WTC11 (cell line): ENCODE data around the gene THYN1. TPM values are rescaled to one million over a fixed set of nuclear protein-coding genes. Genes with fewer than 3 reads are reported as not detected.

Source experiments
- ATAC-seq: fragments of 200-7000 bp; cut with Tn5 transposase; 2 replicates; pipeline ENCODE4 v1.10.0; 2021; ENCODE audit warnings: mild to moderate bottlenecking, moderate library complexity
- CTCF ChIA-PET: fragments of 300-600 bp; sonication (Branson Sonifier 250); formaldehyde crosslinking; loops from one replicate; lab custom pipeline; 2021; ENCODE audit warnings: antibody characterized with exemption; lab: Charles Lee
- POLR2A ChIA-PET: fragments of 350-600 bp; sonication (Branson Sonifier 250); formaldehyde crosslinking; loops from one replicate; lab custom pipeline; 2021; ENCODE audit warnings: antibody characterized with exemption; lab: Charles Lee
- DNase-seq: peaks from one replicate; pipeline ENCODE4 v3.0.0; 2021; ENCODE audit warnings: low spot score
- H3K27ac Mint-ChIP-seq: 2 replicates; pipeline ENCODE4 v1.8.0; 2021; ENCODE audit warnings: mixed read lengths
- H3K27me3 Mint-ChIP-seq: 2 replicates; pipeline ENCODE4 v1.8.0; 2021; ENCODE audit warnings: low read depth, mild to moderate bottlenecking, moderate library complexity, mixed read lengths
- H3K36me3 Mint-ChIP-seq: 2 replicates; pipeline ENCODE4 v1.8.0; 2021; ENCODE audit warnings: mixed read lengths
- H3K4me1 Mint-ChIP-seq: 2 replicates; pipeline ENCODE4 v1.8.0; 2022; ENCODE audit warnings: mixed read lengths
- H3K4me3 Mint-ChIP-seq: 2 replicates; pipeline ENCODE4 v1.8.0; 2021; ENCODE audit warnings: mild to moderate bottlenecking, moderate library complexity, mixed read lengths
- H3K9me3 Mint-ChIP-seq: 2 replicates; pipeline ENCODE4 v1.8.0; 2021; ENCODE audit warnings: mixed read lengths
- CREM ChIP-seq: sonication (generic); formaldehyde crosslinking; IDR thresholded peaks from 2 replicates; pipeline ENCODE4 v1.8.1; 2022; ENCODE audit warnings: mild to moderate bottlenecking, missing genetic modification reagents, moderate library complexity
- EMX1 ChIP-seq: fragments of 250-450 bp; sonication (Bioruptor Pico); IDR thresholded peaks from 2 replicates; pipeline ENCODE4 v1.8.0; 2021; ENCODE audit warnings: mild to moderate bottlenecking
- FOXJ3 ChIP-seq: sonication (generic); formaldehyde crosslinking; IDR thresholded peaks from 2 replicates; pipeline ENCODE4 v1.9.0; 2021; ENCODE audit warnings: missing genetic modification reagents, mild to moderate bottlenecking, borderline replicate concordance
- GTF2I ChIP-seq: fragments of 250-450 bp; sonication (Bioruptor Pico); conservative IDR thresholded peaks from 2 replicates; pipeline ENCODE4 v1.4.0; 2021; ENCODE audit warnings: mild to moderate bottlenecking
- IRF2 ChIP-seq: sonication (generic); formaldehyde crosslinking; IDR thresholded peaks from 2 replicates; pipeline ENCODE4 v1.8.0; 2022; ENCODE audit warnings: low read depth, missing genetic modification reagents, borderline replicate concordance
- KAT7 ChIP-seq: sonication (generic); formaldehyde crosslinking; IDR thresholded peaks from 2 replicates; pipeline ENCODE4 v1.8.1; 2023; ENCODE audit warnings: missing genetic modification reagents, mild to moderate bottlenecking, borderline replicate concordance
- TEAD1 ChIP-seq: sonication (generic); formaldehyde crosslinking; IDR thresholded peaks from 2 replicates; pipeline ENCODE4 v1.8.0; 2022; ENCODE audit warnings: mild to moderate bottlenecking, missing genetic modification reagents
- TEAD4 ChIP-seq: sonication (generic); formaldehyde crosslinking; IDR thresholded peaks from 2 replicates; pipeline ENCODE4 v1.8.0; 2022; ENCODE audit warnings: mild to moderate bottlenecking, missing genetic modification reagents
- TP53 ChIP-seq: sonication (generic); formaldehyde crosslinking; IDR thresholded peaks from 2 replicates; pipeline ENCODE4 v1.8.1; 2023; ENCODE audit warnings: mild to moderate bottlenecking, missing genetic modification reagents
- ZBTB21 ChIP-seq: sonication (generic); formaldehyde crosslinking; IDR thresholded peaks from 2 replicates; pipeline ENCODE4 v1.8.1; 2023; ENCODE audit warnings: mild to moderate bottlenecking, missing genetic modification reagents, borderline replicate concordance
- ZNF138 ChIP-seq: sonication (generic); formaldehyde crosslinking; conservative IDR thresholded peaks from 2 replicates; pipeline ENCODE4 v1.8.1; 2022; ENCODE audit warnings: mild to moderate bottlenecking, moderate library complexity, missing genetic modification reagents
- ZNF219 ChIP-seq: sonication (generic); formaldehyde crosslinking; IDR thresholded peaks from 2 replicates; pipeline ENCODE4 v1.8.0; 2023; ENCODE audit warnings: missing genetic modification reagents, mild to moderate bottlenecking, borderline replicate concordance
- total RNA-seq: library from RNA; stranded (reverse); gene quantifications from 3 replicates; pipeline ENCODE4 v1.2.3, GENCODE V29; 2021
- TF ChIP-seq, protein P1 (sequence below): fragments of 250-450 bp; sonication (Bioruptor Pico); IDR thresholded peaks from 2 replicates; pipeline ENCODE4 v1.9.0; 2021; ENCODE audit warnings: mild to moderate bottlenecking
- TF ChIP-seq, protein P2 (sequence below): sonication (generic); formaldehyde crosslinking; IDR thresholded peaks from 2 replicates; pipeline ENCODE4 v1.8.0; 2022; ENCODE audit warnings: missing genetic modification reagents
- TF ChIP-seq, protein P3 (sequence below): sonication (generic); formaldehyde crosslinking; IDR thresholded peaks from 2 replicates; pipeline ENCODE4 v1.8.1; 2023; ENCODE audit warnings: mild to moderate bottlenecking, moderate library complexity, missing genetic modification reagents
- TF ChIP-seq, protein P4 (sequence below): sonication (generic); formaldehyde crosslinking; IDR thresholded peaks from 2 replicates; pipeline ENCODE4 v1.8.1; 2023; ENCODE audit warnings: mild to moderate bottlenecking, missing genetic modification reagents, moderate library complexity
- TF ChIP-seq, protein P5 (sequence below): sonication (generic); formaldehyde crosslinking; IDR thresholded peaks from 2 replicates; pipeline ENCODE4 v1.8.1; 2022; ENCODE audit warnings: missing genetic modification reagents, borderline replicate concordance
- TF ChIP-seq, protein P6 (sequence below): sonication (generic); formaldehyde crosslinking; IDR thresholded peaks from 2 replicates; pipeline ENCODE4 v1.8.1; 2022; ENCODE audit warnings: low read depth, missing genetic modification reagents, borderline replicate concordance
- TF ChIP-seq, protein P7 (sequence below): sonication (generic); formaldehyde crosslinking; IDR thresholded peaks from 2 replicates; pipeline ENCODE4 v1.8.1; 2023; ENCODE audit warnings: mild to moderate bottlenecking, missing genetic modification reagents, moderate library complexity

The THYN1 gene
- total RNA-seq, 1 experiment from 2014 or later, result 80.2 TPM

DNA sequence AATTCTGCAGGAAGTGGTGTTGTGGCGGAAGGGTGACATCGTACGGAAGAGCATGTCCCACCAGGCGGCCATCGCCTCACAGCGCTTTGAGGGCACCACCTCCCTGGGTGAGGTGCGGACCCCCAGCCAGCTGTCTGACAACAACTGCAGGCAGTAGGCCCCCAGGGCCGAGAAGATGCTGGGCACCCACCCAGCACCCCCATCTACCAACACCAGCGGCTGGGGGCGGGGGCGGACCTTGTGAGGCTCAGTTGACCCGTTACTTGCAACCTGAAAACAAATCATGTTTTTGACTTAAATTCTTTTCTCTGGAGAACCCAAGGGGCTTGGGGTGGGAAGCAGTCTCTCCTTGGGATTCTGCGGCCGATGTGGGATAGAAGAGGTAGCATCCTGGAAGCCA lies 7.7 kb downstream of the THYN1 start (continued):
- TF ChIP-seq, protein P1, sequence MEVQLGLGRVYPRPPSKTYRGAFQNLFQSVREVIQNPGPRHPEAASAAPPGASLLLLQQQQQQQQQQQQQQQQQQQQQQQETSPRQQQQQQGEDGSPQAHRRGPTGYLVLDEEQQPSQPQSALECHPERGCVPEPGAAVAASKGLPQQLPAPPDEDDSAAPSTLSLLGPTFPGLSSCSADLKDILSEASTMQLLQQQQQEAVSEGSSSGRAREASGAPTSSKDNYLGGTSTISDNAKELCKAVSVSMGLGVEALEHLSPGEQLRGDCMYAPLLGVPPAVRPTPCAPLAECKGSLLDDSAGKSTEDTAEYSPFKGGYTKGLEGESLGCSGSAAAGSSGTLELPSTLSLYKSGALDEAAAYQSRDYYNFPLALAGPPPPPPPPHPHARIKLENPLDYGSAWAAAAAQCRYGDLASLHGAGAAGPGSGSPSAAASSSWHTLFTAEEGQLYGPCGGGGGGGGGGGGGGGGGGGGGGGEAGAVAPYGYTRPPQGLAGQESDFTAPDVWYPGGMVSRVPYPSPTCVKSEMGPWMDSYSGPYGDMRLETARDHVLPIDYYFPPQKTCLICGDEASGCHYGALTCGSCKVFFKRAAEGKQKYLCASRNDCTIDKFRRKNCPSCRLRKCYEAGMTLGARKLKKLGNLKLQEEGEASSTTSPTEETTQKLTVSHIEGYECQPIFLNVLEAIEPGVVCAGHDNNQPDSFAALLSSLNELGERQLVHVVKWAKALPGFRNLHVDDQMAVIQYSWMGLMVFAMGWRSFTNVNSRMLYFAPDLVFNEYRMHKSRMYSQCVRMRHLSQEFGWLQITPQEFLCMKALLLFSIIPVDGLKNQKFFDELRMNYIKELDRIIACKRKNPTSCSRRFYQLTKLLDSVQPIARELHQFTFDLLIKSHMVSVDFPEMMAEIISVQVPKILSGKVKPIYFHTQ (CRISPR knock-in tag), result no peak

DNA sequence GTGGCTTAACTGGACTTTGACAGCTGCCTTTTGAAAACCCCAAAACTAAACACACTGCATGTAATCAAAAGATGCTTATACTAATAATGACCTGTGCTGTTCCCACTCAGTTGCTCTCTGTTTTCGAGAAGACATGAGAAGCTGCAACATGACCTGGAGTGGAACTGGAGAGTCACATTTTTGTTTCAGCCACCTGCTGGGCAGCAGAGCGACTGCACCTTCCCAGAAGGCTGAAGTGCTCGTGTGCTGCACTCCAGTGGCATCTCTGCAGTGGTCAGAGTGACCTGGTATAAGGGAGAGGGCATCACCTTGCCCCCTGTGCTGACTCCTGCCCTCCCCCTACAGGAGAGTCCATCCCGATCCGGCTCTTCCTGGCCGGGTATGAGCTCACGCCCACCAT lies 8.6 kb downstream of the THYN1 start:
- H3K4me3 Mint-ChIP-seq, result no peak overlapping the region
- ATAC-seq, result peak; percentile 83
- H3K4me1 Mint-ChIP-seq, result peaks cover 8% of the 10 kb centered on the region
- ChIA-PET POLR2A (no interaction called here), CTCF (interaction anchor here (0.6 to 2.5 kb wide), 6 partner anchors 9 to 105 kb away, joined by 3 to 13 read pairs (median 5); partner anchors contain the start of genes ACAD8, NCAPD3, THYN1 and VPS26B)
- no peak overlapping the region for H3K27ac Mint-ChIP-seq
- H3K36me3 Mint-ChIP-seq, result peaks cover 41% of the 10 kb centered on the region
- no peaks in the 10 kb centered on the region for H3K9me3 Mint-ChIP-seq
- TF ChIP-seq, protein P2, sequence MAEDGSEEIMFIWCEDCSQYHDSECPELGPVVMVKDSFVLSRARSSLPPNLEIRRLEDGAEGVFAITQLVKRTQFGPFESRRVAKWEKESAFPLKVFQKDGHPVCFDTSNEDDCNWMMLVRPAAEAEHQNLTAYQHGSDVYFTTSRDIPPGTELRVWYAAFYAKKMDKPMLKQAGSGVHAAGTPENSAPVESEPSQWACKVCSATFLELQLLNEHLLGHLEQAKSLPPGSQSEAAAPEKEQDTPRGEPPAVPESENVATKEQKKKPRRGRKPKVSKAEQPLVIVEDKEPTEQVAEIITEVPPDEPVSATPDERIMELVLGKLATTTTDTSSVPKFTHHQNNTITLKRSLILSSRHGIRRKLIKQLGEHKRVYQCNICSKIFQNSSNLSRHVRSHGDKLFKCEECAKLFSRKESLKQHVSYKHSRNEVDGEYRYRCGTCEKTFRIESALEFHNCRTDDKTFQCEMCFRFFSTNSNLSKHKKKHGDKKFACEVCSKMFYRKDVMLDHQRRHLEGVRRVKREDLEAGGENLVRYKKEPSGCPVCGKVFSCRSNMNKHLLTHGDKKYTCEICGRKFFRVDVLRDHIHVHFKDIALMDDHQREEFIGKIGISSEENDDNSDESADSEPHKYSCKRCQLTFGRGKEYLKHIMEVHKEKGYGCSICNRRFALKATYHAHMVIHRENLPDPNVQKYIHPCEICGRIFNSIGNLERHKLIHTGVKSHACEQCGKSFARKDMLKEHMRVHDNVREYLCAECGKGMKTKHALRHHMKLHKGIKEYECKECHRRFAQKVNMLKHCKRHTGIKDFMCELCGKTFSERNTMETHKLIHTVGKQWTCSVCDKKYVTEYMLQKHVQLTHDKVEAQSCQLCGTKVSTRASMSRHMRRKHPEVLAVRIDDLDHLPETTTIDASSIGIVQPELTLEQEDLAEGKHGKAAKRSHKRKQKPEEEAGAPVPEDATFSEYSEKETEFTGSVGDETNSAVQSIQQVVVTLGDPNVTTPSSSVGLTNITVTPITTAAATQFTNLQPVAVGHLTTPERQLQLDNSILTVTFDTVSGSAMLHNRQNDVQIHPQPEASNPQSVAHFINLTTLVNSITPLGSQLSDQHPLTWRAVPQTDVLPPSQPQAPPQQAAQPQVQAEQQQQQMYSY (CRISPR knock-in tag), result 0 out of 2 replicates have a peak, but pooled peaks have one; percentile 16
- TF ChIP-seq, protein P3, sequence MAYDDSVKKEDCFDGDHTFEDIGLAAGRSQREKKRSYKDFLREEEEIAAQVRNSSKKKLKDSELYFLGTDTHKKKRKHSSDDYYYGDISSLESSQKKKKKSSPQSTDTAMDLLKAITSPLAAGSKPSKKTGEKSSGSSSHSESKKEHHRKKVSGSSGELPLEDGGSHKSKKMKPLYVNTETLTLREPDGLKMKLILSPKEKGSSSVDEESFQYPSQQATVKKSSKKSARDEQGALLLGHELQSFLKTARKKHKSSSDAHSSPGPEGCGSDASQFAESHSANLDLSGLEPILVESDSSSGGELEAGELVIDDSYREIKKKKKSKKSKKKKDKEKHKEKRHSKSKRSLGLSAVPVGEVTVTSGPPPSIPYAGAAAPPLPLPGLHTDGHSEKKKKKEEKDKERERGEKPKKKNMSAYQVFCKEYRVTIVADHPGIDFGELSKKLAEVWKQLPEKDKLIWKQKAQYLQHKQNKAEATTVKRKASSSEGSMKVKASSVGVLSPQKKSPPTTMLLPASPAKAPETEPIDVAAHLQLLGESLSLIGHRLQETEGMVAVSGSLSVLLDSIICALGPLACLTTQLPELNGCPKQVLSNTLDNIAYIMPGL (CRISPR knock-in tag), result no peak
- no peaks in the 10 kb centered on the region for H3K27me3 Mint-ChIP-seq
- no peak for DNase-seq

DNA sequence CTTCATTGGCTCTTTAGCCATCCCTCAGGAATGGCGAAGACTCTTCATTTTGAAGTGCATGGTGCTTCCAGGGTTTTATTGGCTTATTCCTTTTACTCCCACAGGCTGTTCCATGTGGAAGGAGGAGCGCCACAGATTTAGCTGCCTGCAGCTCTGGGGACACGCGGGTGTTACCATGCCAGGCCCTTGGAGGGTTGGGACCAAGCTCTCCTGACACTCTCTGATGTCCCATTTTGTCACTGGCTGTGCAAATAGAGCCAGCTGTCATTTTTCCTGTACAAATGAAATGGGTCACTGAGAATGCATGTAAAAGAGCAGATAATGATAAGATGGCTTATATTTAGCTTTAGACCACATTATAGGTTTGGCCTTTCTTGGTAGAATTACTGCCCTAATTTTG lies 9.2 kb downstream of the THYN1 start:
- ChIA-PET CTCF (interaction anchor here (0.6 to 2.5 kb wide), 5 partner anchors 9 to 106 kb away, joined by 3 to 13 read pairs (median 6); partner anchors contain the start of genes ACAD8, NCAPD3, THYN1 and VPS26B), POLR2A (no interaction called here)
- no peak for TF ChIP-seq CREM (CRISPR knock-in tag)
- no peak for TF ChIP-seq IRF2 (CRISPR knock-in tag)
- no peak for TF ChIP-seq EMX1 (CRISPR knock-in tag)
- TF ChIP-seq, protein P4, sequence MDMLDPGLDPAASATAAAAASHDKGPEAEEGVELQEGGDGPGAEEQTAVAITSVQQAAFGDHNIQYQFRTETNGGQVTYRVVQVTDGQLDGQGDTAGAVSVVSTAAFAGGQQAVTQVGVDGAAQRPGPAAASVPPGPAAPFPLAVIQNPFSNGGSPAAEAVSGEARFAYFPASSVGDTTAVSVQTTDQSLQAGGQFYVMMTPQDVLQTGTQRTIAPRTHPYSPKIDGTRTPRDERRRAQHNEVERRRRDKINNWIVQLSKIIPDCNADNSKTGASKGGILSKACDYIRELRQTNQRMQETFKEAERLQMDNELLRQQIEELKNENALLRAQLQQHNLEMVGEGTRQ (CRISPR knock-in tag), result no peak
- TF ChIP-seq, protein P5, sequence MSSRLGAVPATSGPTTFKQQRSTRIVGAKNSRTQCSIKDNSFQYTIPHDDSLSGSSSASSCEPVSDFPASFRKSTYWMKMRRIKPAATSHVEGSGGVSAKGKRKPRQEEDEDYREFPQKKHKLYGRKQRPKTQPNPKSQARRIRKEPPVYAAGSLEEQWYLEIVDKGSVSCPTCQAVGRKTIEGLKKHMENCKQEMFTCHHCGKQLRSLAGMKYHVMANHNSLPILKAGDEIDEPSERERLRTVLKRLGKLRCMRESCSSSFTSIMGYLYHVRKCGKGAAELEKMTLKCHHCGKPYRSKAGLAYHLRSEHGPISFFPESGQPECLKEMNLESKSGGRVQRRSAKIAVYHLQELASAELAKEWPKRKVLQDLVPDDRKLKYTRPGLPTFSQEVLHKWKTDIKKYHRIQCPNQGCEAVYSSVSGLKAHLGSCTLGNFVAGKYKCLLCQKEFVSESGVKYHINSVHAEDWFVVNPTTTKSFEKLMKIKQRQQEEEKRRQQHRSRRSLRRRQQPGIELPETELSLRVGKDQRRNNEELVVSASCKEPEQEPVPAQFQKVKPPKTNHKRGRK (CRISPR knock-in tag), result no peak
- no peak for TF ChIP-seq FOXJ3 (CRISPR knock-in tag)
- TF ChIP-seq TEAD1, result no peak
- TF ChIP-seq GTF2I, result no peak
- TF ChIP-seq, protein P6, sequence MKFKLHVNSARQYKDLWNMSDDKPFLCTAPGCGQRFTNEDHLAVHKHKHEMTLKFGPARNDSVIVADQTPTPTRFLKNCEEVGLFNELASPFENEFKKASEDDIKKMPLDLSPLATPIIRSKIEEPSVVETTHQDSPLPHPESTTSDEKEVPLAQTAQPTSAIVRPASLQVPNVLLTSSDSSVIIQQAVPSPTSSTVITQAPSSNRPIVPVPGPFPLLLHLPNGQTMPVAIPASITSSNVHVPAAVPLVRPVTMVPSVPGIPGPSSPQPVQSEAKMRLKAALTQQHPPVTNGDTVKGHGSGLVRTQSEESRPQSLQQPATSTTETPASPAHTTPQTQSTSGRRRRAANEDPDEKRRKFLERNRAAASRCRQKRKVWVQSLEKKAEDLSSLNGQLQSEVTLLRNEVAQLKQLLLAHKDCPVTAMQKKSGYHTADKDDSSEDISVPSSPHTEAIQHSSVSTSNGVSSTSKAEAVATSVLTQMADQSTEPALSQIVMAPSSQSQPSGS (CRISPR knock-in tag), result no peak
- no peak for TF ChIP-seq ZBTB21 (CRISPR knock-in tag)
- no peak for TF ChIP-seq ZNF138 (CRISPR knock-in tag)
- TF ChIP-seq, protein P7, sequence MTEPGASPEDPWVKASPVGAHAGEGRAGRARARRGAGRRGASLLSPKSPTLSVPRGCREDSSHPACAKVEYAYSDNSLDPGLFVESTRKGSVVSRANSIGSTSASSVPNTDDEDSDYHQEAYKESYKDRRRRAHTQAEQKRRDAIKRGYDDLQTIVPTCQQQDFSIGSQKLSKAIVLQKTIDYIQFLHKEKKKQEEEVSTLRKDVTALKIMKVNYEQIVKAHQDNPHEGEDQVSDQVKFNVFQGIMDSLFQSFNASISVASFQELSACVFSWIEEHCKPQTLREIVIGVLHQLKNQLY (CRISPR knock-in tag), result no peak
- TF ChIP-seq TP53 (CRISPR knock-in tag), result no peak
- no peak for TF ChIP-seq TEAD4
- TF ChIP-seq ZNF219 (CRISPR knock-in tag), result no peak
- no peak for TF ChIP-seq KAT7 (CRISPR knock-in tag)
- DNase-seq (no peak), ATAC-seq (no peak)
- Mint-ChIP-seq H3K4me1 (peaks cover 8% of the 10 kb centered on the region), H3K27ac (no peak overlapping the region), H3K9me3 (no peaks in the 10 kb centered on the region), H3K4me3 (no peak overlapping the region), H3K36me3 (peaks cover 43% of the 10 kb centered on the region), H3K27me3 (no peaks in the 10 kb centered on the region)
